SK-N-SH (cell line): Measurements from ENCODE around the gene GRHL3. TPM values are rescaled to one million over a fixed set of nuclear protein-coding genes. Genes with fewer than 3 reads are reported as not detected.
A peak's percentile ranks its signal among the peaks of the same experiment; 100 is the strongest.

ENCODE experiments used
- CTCF ChIA-PET: fragments of 300-600, 350-600 bp; formaldehyde crosslinking; extraction: SDS; loops from one replicate; lab custom pipeline; 2021; lab: Yijun Ruan, JAX
- POLR2A ChIA-PET: fragments of 350-600 bp; sonication (Branson Sonifier 250); formaldehyde crosslinking; extraction: SDS; loops from one replicate; lab custom pipeline; 2020; ENCODE audit warnings: antibody characterized with exemption, inconsistent platforms; lab: Yijun Ruan, JAX
- DNase-seq: peaks from one replicate; pipeline ENCODE4 v3.0.0; 2012
- H2AFZ ChIP-seq: fragments of 200-600 bp; sonication (generic); 2 replicates; pipeline ENCODE4 v1.8.1; 2016; ENCODE audit warnings: antibody characterized with exemption, mild to moderate bottlenecking, low read depth
- H3F3A ChIP-seq: fragments of 200-600 bp; sonication (generic); replicated peaks from 2 replicates; pipeline ENCODE3; 2016; ENCODE audit warnings: antibody characterized with exemption, mild to moderate bottlenecking; ENCODE audit not compliant: insufficient read depth
- H3K27ac ChIP-seq, 2 experiments: fragments of 200-500 bp in 1 of 2; fragments of 200-600 bp in 1 of 2; sonication (Bioruptor generic) in 1 of 2; sonication (generic), shearing (Covaris generic) in 1 of 2; 2 replicates each; pipeline versions ENCODE4 v1.5.1 to v1.6.1; 2014 to 2016; ENCODE audit warnings: low read depth in 2 of 2, inconsistent platforms in 1 of 2, low read length in 1 of 2, mild to moderate bottlenecking in 1 of 2, mixed read lengths in 1 of 2
- H3K27me3 ChIP-seq: fragments of 200-600 bp; sonication (generic), shearing (Covaris generic); 2 replicates; pipeline ENCODE4 v1.6.1; 2016; ENCODE audit warnings: mixed run types; ENCODE audit not compliant: insufficient read depth
- H3K36me3 ChIP-seq, 2 experiments: fragments of 200-500 bp in 1 of 2; fragments of 200-600 bp in 1 of 2; sonication (Bioruptor generic) in 1 of 2; sonication (generic) in 1 of 2; replicated peaks in 1 of 2; 2 replicates each; pipeline versions ENCODE3 to v1.5.1; 2014 to 2016; ENCODE audit warnings: low read length in 1 of 2, mild to moderate bottlenecking in 1 of 2; ENCODE audit not compliant: insufficient read depth in 2 of 2, control insufficient read depth in 1 of 2
- H3K4me1 ChIP-seq, 2 experiments: fragments of 200-500 bp in 1 of 2; fragments of 200-600 bp in 1 of 2; sonication (Bioruptor generic) in 1 of 2; sonication (generic), shearing (Covaris generic) in 1 of 2; 2 replicates each; pipeline versions ENCODE4 v1.5.1 to v1.6.1; 2014 to 2016; ENCODE audit warnings: low read depth in 1 of 2, low read length in 1 of 2, mixed run types in 1 of 2; ENCODE audit not compliant: insufficient read depth in 2 of 2, control insufficient read depth in 1 of 2
- H3K4me2 ChIP-seq: fragments of 200-600 bp; sonication (generic), shearing (Covaris generic); 2 replicates; pipeline ENCODE4 v1.6.1; 2017; ENCODE audit warnings: mixed run types
- H3K4me3 ChIP-seq, 2 experiments: fragments of 200-500 bp in 1 of 2; fragments of 200-600 bp in 1 of 2; sonication (Bioruptor generic) in 1 of 2; sonication (generic), shearing (Covaris generic) in 1 of 2; 2 replicates each; pipeline versions ENCODE4 v1.5.1 to v1.8.1; 2014 to 2016; ENCODE audit warnings: low read depth in 2 of 2, inconsistent platforms in 1 of 2, low read length in 1 of 2, mild to moderate bottlenecking in 1 of 2, mixed read lengths in 1 of 2, moderate library complexity in 1 of 2
- H3K79me2 ChIP-seq: fragments of 200-600 bp; sonication (generic); 2 replicates; pipeline ENCODE4 v1.8.1; 2017; ENCODE audit warnings: mild to moderate bottlenecking; ENCODE audit not compliant: insufficient read depth
- H3K9ac ChIP-seq: fragments of 200-600 bp; sonication (generic); 2 replicates; pipeline ENCODE4 v1.6.1; 2017; ENCODE audit warnings: mixed run types
- H3K9me2 ChIP-seq: fragments of 200-600 bp; sonication (generic); 2 replicates; pipeline ENCODE4 v1.6.1; 2017; ENCODE audit warnings: mixed run types
- H3K9me3 ChIP-seq: fragments of 200-600 bp; sonication (generic); 2 replicates; pipeline ENCODE4 v1.6.1; 2017; ENCODE audit warnings: mixed run types, mild to moderate bottlenecking, moderate library complexity
- H4K20me1 ChIP-seq: fragments of 200-600 bp; sonication (generic); 2 replicates; pipeline ENCODE4 v1.6.1; 2017; ENCODE audit warnings: mild to moderate bottlenecking, mixed run types; ENCODE audit not compliant: insufficient read depth
- FOSL2 ChIP-seq: IDR thresholded peaks from 2 replicates; pipeline ENCODE4 v1.4.0; 2012; ENCODE audit warnings: low read depth, mild to moderate bottlenecking, moderate library complexity, borderline replicate concordance
- NFIC ChIP-seq: IDR thresholded peaks from 2 replicates; pipeline ENCODE4 v1.4.0; 2012; ENCODE audit warnings: borderline replicate concordance
- NRF1 ChIP-seq: IDR thresholded peaks from 2 replicates; pipeline ENCODE4 v1.6.1; 2012; ENCODE audit warnings: low read depth, mild to moderate bottlenecking, low read length
- RAD21 ChIP-seq: IDR thresholded peaks from 2 replicates; pipeline ENCODE4 v1.6.1; 2012; ENCODE audit warnings: mild to moderate bottlenecking, low read length
- RXRA ChIP-seq: IDR thresholded peaks from 2 replicates; pipeline ENCODE4 v1.4.0; 2012; ENCODE audit warnings: low read depth, mild to moderate bottlenecking, borderline replicate concordance
- SMC3 ChIP-seq: IDR thresholded peaks from 2 replicates; pipeline ENCODE4 v1.6.1; 2012; ENCODE audit warnings: low read depth, low read length, improper control_type of control experiment
- TAF1 ChIP-seq: IDR thresholded peaks from 2 replicates; pipeline ENCODE4 v1.6.1; 2012; ENCODE audit warnings: low read depth, mild to moderate bottlenecking, low read length, moderate library complexity, borderline replicate concordance
- WGBS: methylation state at CpG from one replicate; pipeline ENCODE4 v1.1.6; 2017; ENCODE audit warnings: low lambda C conversion rate; 5-methylcytosine and 5-hydroxymethylcytosine counted together
- polyA plus RNA-seq, 3 experiments: library from polyadenylated mRNA; depleted of rRNA; stranded (reverse); fragments of >200 nt; gene quantifications; 2 replicates each; pipeline ENCODE4 v1.2.3, GENCODE V29; 2012
- TF ChIP-seq, protein P1 (sequence below): fragments of 150-350 bp; IDR thresholded peaks from 2 replicates; pipeline ENCODE4 v1.6.1; 2017; ENCODE audit warnings: antibody characterized with exemption, low read length, low read depth, borderline replicate concordance
- TF ChIP-seq, protein P2 (sequence below): IDR thresholded peaks from 2 replicates; pipeline ENCODE4; 2012

The GRHL3 gene
- polyA plus RNA-seq, 1 of the 3 experiments (the other 2 are of a cell fraction), result 0.05 TPM

DNA sequence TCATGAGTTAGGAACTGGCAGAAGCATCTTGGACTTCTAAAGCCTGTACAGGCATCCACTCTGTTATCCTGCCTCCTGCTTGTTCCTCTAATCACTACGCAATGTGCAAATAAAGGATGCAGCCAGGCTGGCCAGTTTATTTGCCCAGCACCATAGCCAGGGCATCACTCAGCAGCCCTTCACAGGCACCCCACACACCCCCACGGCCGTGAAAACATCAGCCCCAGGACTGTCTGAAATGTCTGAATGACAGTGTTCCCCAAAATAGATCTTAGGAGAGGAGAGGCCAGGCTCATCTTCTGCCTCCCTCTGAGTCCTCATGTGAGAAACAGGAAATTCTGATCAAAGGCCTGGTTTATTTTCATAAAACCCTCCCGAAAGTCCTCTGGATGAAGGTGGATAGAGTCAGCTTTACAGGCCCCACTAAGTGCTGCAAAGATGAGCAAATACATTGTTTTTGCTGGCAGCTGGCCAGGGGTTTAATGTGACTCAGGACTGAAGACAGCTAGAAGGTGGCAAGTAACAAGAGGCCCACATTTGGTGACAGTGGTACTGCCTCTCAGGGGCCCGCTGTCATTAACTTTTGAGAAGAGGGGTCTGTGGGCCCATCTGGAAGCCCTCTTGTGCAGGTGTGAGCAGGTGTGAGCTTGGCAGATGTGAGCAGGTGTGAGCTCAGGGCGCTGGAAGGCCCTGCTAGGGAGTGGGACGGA, 32.9 kb downstream of the GRHL3 start:
- DNase-seq, result no peak
- Histone ChIP-seq H3K27ac (peak overlapping the region in 1 of 2 experiments; percentile 6; a peak in 1 of 4 replicates), H3K27me3 (no peaks in the 10 kb centered on the region), H2AFZ (no peak overlapping the region), H3K9ac (no peak overlapping the region), H4K20me1 (no peaks in the 10 kb centered on the region), H3K36me3 (no peaks in the 10 kb centered on the region), H3F3A (no peaks in the 10 kb centered on the region), H3K4me3 (no peak overlapping the region), H3K4me1 (peaks cover 0 to 4% of the 10 kb centered on the region in 2 experiments; a peak in 1 of 4 replicates), H3K9me3 (no peaks in the 10 kb centered on the region), H3K79me2 (no peaks in the 10 kb centered on the region), H3K9me2 (no peaks in the 10 kb centered on the region), H3K4me2 (no peak overlapping the region)
- WGBS, result 87% methylated on average over 5 of the region's 7 CpGs
- TF ChIP-seq RAD21, result no peak
- peak; percentile 24; the same call in 1 of the 2 replicates for TF ChIP-seq FOSL2
- TF ChIP-seq, protein P1, sequence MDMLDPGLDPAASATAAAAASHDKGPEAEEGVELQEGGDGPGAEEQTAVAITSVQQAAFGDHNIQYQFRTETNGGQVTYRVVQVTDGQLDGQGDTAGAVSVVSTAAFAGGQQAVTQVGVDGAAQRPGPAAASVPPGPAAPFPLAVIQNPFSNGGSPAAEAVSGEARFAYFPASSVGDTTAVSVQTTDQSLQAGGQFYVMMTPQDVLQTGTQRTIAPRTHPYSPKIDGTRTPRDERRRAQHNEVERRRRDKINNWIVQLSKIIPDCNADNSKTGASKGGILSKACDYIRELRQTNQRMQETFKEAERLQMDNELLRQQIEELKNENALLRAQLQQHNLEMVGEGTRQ, result no peak
- TF ChIP-seq NFIC, result peak; percentile 52; the same call in 1 of the 2 replicates
- ChIA-PET POLR2A (no interaction called here), CTCF (interaction anchor here (1.0 kb wide), 1 partner anchor 39 kb away, joined by 3 read pairs; no protein-coding TSS in a partner anchor)

DNA sequence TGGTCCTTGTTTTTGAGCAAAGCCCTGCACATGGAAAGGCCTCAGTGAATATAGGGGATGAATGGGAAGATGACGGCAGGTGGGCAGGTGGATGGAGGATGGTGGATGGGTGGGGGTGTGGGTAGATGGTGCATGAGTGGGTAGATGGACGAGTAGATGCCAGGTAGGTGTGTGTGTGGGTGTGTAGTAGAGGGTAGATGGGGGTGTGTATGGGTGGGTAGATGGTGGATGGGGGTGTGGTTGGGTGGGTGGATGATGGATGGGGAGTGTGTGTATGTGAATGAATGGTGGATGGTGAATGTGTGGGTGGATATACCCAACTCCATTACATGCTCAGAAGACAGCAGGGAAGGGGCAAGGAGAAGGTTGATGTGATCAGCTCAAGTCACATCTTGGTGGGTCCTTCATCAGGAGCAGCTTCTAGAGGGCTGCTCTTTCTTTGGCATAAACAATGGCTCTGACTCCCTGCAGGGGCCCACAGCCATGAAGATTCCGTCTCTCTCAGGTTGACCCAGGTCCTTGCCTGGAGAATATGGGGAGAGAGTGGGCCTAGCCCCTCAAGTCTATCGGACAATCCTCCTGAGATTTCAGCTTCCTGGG, 34.2 kb downstream of the GRHL3 start:
- no peaks in the 10 kb centered on the region for H3K79me2 ChIP-seq
- no peaks in the 10 kb centered on the region for H3K36me3 ChIP-seq
- no peak for DNase-seq
- POLR2A ChIA-PET, result no interaction called here
- no peak overlapping the region for H3K4me3 ChIP-seq
- H3K27ac ChIP-seq, result no peak overlapping the region
- H3F3A ChIP-seq, result no peaks in the 10 kb centered on the region
- no peaks in the 10 kb centered on the region for H3K9me2 ChIP-seq
- CTCF ChIA-PET, result no interaction called here
- peaks cover 0 to 4% of the 10 kb centered on the region in 2 experiments; a peak in 1 of 4 replicates for H3K4me1 ChIP-seq
- H3K9ac ChIP-seq, result no peak overlapping the region
- no peak overlapping the region for H2AFZ ChIP-seq
- H3K4me2 ChIP-seq, result no peak overlapping the region
- H3K27me3 ChIP-seq, result no peaks in the 10 kb centered on the region
- WGBS, result 82% methylated on average over 2 of the region's 4 CpGs
- no peak for TF ChIP-seq SMC3
- no peak for TF ChIP-seq RXRA
- TF ChIP-seq TAF1, result no peak
- TF ChIP-seq NRF1, result no peak
- TF ChIP-seq, protein P2, sequence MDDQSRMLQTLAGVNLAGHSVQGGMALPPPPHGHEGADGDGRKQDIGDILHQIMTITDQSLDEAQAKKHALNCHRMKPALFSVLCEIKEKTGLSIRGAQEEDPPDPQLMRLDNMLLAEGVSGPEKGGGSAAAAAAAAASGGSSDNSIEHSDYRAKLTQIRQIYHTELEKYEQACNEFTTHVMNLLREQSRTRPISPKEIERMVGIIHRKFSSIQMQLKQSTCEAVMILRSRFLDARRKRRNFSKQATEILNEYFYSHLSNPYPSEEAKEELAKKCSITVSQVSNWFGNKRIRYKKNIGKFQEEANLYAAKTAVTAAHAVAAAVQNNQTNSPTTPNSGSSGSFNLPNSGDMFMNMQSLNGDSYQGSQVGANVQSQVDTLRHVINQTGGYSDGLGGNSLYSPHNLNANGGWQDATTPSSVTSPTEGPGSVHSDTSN, result no peak
- H4K20me1 ChIP-seq, result no peaks in the 10 kb centered on the region
- no peaks in the 10 kb centered on the region for H3K9me3 ChIP-seq
